ENCODE data around the gene GPC3.

GPC3 gene

DNA sequence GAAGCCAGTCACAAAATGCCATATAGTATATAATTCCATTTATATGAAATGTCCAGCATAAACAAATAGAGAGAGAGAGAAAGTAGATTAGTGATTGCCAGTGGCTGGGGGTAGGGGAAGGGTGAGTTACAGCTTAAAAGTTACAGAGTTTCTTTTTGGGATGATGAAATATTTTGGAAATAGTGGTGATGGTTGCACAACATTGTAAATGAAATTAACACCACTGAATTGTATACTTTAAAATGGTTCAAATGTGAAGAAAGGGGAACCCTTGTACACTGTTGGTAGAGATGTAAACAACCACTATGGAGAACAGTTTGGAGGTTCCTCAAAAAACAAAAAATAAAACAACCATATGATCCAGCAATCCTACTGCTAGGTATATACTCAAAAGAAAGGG is 439.0 kb downstream of the GPC3 start:
- no peak for TF ChIP-seq FOXM1 (IDR thresholded peaks at IDR 0.05; ENCODE audit: borderline replicate concordance, low read depth)
- TF ChIP-seq, protein P1, sequence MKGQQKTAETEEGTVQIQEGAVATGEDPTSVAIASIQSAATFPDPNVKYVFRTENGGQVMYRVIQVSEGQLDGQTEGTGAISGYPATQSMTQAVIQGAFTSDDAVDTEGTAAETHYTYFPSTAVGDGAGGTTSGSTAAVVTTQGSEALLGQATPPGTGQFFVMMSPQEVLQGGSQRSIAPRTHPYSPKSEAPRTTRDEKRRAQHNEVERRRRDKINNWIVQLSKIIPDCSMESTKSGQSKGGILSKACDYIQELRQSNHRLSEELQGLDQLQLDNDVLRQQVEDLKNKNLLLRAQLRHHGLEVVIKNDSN (IDR thresholded peaks at IDR 0.05), result no peak
- no peak for TF ChIP-seq CREB1 (IDR thresholded peaks at IDR 0.05; ENCODE audit: low read depth)
- TF ChIP-seq TCF12 (IDR thresholded peaks at IDR 0.05; ENCODE audit: low read depth), result no peak
- TF ChIP-seq RAD21 (IDR thresholded peaks at IDR 0.05; ENCODE audit: low read depth), result no peak
- TF ChIP-seq CEBPB (IDR thresholded peaks at IDR 0.05), result no peak
- TF ChIP-seq TEAD4 (IDR thresholded peaks at IDR 0.05), result no peak
- TF ChIP-seq ZBTB7A (IDR thresholded peaks at IDR 0.05; ENCODE audit: low read depth), result no peak
- no peak for TF ChIP-seq TAF1 (IDR thresholded peaks at IDR 0.05; ENCODE audit: low read depth)
- TF ChIP-seq, protein P2, sequence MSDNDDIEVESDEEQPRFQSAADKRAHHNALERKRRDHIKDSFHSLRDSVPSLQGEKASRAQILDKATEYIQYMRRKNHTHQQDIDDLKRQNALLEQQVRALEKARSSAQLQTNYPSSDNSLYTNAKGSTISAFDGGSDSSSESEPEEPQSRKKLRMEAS (IDR thresholded peaks at IDR 0.05), result no peak
- TF ChIP-seq, protein P3, sequence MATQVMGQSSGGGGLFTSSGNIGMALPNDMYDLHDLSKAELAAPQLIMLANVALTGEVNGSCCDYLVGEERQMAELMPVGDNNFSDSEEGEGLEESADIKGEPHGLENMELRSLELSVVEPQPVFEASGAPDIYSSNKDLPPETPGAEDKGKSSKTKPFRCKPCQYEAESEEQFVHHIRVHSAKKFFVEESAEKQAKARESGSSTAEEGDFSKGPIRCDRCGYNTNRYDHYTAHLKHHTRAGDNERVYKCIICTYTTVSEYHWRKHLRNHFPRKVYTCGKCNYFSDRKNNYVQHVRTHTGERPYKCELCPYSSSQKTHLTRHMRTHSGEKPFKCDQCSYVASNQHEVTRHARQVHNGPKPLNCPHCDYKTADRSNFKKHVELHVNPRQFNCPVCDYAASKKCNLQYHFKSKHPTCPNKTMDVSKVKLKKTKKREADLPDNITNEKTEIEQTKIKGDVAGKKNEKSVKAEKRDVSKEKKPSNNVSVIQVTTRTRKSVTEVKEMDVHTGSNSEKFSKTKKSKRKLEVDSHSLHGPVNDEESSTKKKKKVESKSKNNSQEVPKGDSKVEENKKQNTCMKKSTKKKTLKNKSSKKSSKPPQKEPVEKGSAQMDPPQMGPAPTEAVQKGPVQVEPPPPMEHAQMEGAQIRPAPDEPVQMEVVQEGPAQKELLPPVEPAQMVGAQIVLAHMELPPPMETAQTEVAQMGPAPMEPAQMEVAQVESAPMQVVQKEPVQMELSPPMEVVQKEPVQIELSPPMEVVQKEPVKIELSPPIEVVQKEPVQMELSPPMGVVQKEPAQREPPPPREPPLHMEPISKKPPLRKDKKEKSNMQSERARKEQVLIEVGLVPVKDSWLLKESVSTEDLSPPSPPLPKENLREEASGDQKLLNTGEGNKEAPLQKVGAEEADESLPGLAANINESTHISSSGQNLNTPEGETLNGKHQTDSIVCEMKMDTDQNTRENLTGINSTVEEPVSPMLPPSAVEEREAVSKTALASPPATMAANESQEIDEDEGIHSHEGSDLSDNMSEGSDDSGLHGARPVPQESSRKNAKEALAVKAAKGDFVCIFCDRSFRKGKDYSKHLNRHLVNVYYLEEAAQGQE (IDR thresholded peaks at IDR 0.05; ENCODE audit: low read depth), result no peak
- TF ChIP-seq YY1 (IDR thresholded peaks at IDR 0.05; ENCODE audit: low read depth), result no peak
- no peak for TF ChIP-seq EP300 (IDR thresholded peaks at IDR 0.05; ENCODE audit: borderline replicate concordance)
- no peak for TF ChIP-seq NFIC (IDR thresholded peaks at IDR 0.05)
- TF ChIP-seq EGR1 (IDR thresholded peaks at IDR 0.05), result no peak

DNA sequence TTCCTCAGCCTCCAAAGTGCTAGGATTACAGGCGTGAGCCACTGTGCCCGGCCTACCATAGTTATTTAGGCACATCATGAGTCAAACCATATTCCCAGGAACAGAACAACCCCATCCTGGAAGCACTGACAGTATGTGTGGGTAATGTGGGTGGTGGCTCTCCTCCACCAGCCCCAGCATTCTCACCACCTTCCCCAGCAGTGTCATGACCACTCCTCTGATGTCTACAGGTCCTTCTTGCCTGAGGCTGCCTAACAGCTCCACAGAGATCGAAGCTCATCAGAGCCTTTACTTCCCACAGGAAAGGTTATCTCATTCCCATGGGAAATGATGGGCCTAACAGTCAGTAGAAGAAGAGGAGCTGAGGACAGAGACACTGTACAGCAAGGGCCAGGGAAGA is 440.6 kb downstream of the GPC3 start:
- TF ChIP-seq EGR1 (IDR thresholded peaks at IDR 0.05) (no peak), TEAD4 (IDR thresholded peaks at IDR 0.05) (no peak), NFIC (IDR thresholded peaks at IDR 0.05) (no peak), RAD21 (IDR thresholded peaks at IDR 0.05; ENCODE audit: low read depth) (no peak), YY1 (IDR thresholded peaks at IDR 0.05; ENCODE audit: low read depth) (no peak), ZBTB7A (IDR thresholded peaks at IDR 0.05; ENCODE audit: low read depth) (no peak), CEBPB (IDR thresholded peaks at IDR 0.05) (no peak), TAF1 (IDR thresholded peaks at IDR 0.05; ENCODE audit: low read depth) (no peak), FOXM1 (IDR thresholded peaks at IDR 0.05; ENCODE audit: borderline replicate concordance, low read depth) (no peak), EP300 (IDR thresholded peaks at IDR 0.05; ENCODE audit: borderline replicate concordance) (no peak), CREB1 (IDR thresholded peaks at IDR 0.05; ENCODE audit: low read depth) (no peak), TCF12 (IDR thresholded peaks at IDR 0.05; ENCODE audit: low read depth) (no peak)
- TF ChIP-seq, protein P3 (IDR thresholded peaks at IDR 0.05; ENCODE audit: low read depth), result no peak
- TF ChIP-seq, protein P2 (IDR thresholded peaks at IDR 0.05), result no peak
- TF ChIP-seq, protein P1 (IDR thresholded peaks at IDR 0.05), result no peak

DNA sequence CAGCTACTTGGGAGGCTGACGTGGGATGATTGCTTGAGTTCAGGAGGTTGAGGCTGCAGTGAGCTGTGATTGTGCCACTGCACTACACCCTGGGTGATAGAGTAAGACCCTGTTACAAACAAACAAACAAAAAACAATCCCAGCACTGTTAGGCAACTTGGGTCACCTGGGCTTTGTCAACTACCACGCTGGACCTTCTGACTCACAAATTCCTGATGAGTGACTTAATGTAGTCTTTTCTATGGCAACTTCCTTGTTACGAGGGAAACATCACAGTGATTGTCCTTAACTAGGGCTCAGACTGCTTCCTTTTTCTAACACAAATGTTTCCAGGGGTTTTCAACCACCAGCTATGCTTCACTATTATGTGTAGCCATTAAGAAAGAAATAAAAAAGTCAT is 441.3 kb downstream of the GPC3 start:
- 0 out of 2 replicates have a peak, but pooled peaks have one; percentile 9 for TF ChIP-seq CEBPB (IDR thresholded peaks at IDR 0.05)
- TF ChIP-seq CREB1 (IDR thresholded peaks at IDR 0.05; ENCODE audit: low read depth), result no peak
- TF ChIP-seq TEAD4 (IDR thresholded peaks at IDR 0.05), result 0 out of 2 replicates have a peak, but pooled peaks have one; percentile 13

DNA sequence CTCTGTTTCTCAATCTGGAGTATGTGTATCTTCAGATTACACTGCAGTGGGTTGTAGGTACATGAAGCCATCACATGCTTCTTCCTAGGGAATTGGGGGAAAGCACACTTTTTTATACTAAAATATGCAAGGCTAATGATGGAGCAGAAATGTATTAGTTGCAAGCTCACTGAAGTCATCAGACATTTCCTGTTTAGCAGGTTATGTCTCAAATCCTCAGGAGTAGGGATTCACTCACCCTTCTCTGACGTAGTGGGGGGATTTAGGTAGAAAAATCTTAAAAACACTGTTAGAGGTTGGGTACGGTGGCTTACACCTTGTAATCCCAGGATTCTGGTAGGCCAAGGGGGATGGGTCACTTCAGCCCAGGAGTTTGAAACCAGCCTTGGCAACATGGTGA is 441.7 kb downstream of the GPC3 start:
- no peak for TF ChIP-seq TEAD4 (IDR thresholded peaks at IDR 0.05)
- no peak for TF ChIP-seq EP300 (IDR thresholded peaks at IDR 0.05; ENCODE audit: borderline replicate concordance)
- TF ChIP-seq, protein P1 (IDR thresholded peaks at IDR 0.05), result no peak
- TF ChIP-seq, protein P3 (IDR thresholded peaks at IDR 0.05; ENCODE audit: low read depth), result no peak
- no peak for TF ChIP-seq RAD21 (IDR thresholded peaks at IDR 0.05; ENCODE audit: low read depth)
- no peak for TF ChIP-seq CEBPB (IDR thresholded peaks at IDR 0.05)
- no peak for TF ChIP-seq FOXM1 (IDR thresholded peaks at IDR 0.05; ENCODE audit: borderline replicate concordance, low read depth)
- no peak for TF ChIP-seq CREB1 (IDR thresholded peaks at IDR 0.05; ENCODE audit: low read depth)
- no peak for TF ChIP-seq TAF1 (IDR thresholded peaks at IDR 0.05; ENCODE audit: low read depth)
- TF ChIP-seq, protein P2 (IDR thresholded peaks at IDR 0.05), result no peak
- no peak for TF ChIP-seq YY1 (IDR thresholded peaks at IDR 0.05; ENCODE audit: low read depth)
- no peak for TF ChIP-seq EGR1 (IDR thresholded peaks at IDR 0.05)
- TF ChIP-seq TCF12 (IDR thresholded peaks at IDR 0.05; ENCODE audit: low read depth), result no peak
- TF ChIP-seq ZBTB7A (IDR thresholded peaks at IDR 0.05; ENCODE audit: low read depth), result no peak
- TF ChIP-seq NFIC (IDR thresholded peaks at IDR 0.05), result no peak

Data from Ishikawa (cell line).